ENCODE data around the gene SENP5.

- no peak for TF ChIP-seq POLR2A (IDR thresholded peaks at IDR 0.05)
- TF ChIP-seq CTCF (IDR thresholded peaks at IDR 0.05) = no peak
Measured at GRCh38 chr3:196938124-196938523, 70.4 kb downstream of the SENP5 start.
